Peyer's patch (tissue), 4 donors: ENCODE results near the gene EPB41L3.

ENCODE experiments used
- CTCF ChIP-seq, 6 experiments: fragments of 450-650 bp in 4 of 6; fragments of 200-600 bp in 2 of 6; sonication (generic) in 1 of 6; IDR thresholded peaks; one replicate each; pipeline ENCODE4 v1.5.1; 2017 to 2019; ENCODE audit warnings: antibody characterized with exemption in 6 of 6, mild to moderate bottlenecking in 3 of 6, moderate library complexity in 1 of 6
- POLR2A ChIP-seq, 2 donors: fragments of 450-650 bp; IDR thresholded peaks; one replicate each; pipeline ENCODE4 v1.5.1; 2017; ENCODE audit warnings: antibody characterized with exemption in 2 of 2, mild to moderate bottlenecking in 2 of 2, moderate library complexity in 2 of 2

DNA sequence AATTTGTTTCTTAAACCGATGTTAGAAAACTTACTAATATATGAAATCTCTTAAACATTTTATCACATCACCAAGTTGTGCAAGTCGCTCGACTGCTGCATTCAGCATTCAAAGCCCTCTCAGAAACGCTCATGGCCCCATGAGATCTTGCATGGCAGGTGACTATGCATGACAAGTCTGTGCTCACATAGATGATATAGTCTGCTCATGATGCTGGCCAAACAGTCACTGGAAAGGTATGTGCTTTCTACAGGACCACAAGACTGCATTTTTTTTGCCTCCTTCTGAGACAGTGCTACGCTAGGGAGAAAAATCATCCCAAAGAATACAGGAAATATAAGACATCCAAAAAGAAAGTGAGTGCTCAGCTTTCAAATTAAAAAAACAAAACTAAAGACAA is 150.0 kb downstream of the EPB41L3 start:
- TF ChIP-seq CTCF (IDR thresholded peaks at IDR 0.05) (no peak), POLR2A (IDR thresholded peaks at IDR 0.05) (no peak)
